SHP77 treated with DMSO at 0.1 percent for 48 hours (cell line): ENCODE results near the gene TNS1.

Experiments used
- DNase-seq: peaks from one replicate; lab custom pipeline; 2025; lab: John Stamatoyannopoulos, UW

TNS1 gene

GRCh38 chr2:218015586-218016521, 13.1 kb upstream of the TNS1 start:
- DNase-seq: no peak

GRCh38 chr2:218014706-218015585, 12.2 kb upstream of the TNS1 start:
- DNase-seq: no peak

GRCh38 chr2:218013289-218013688, 10.5 kb upstream of the TNS1 start:
- no peak for DNase-seq

- no peak for DNase-seq
These were observed 9.5 kb upstream of the TNS1 start for GRCh38 chr2:218012284-218012683.

GRCh38 chr2:218011653-218012040, 8.9 kb upstream of the TNS1 start:
- DNase-seq: no peak

- DNase-seq: no peak
These were observed 8.3 kb upstream of the TNS1 start for GRCh38 chr2:218010984-218011652.

GRCh38 chr2:218010140-218010983, 7.6 kb upstream of the TNS1 start:
- no peak for DNase-seq

GRCh38 chr2:218009765-218010139, 7.0 kb upstream of the TNS1 start:
- no peak for DNase-seq

- no peak for DNase-seq
These were observed 6.4 kb upstream of the TNS1 start for GRCh38 chr2:218009231-218009630.

- no peak for DNase-seq
These were observed 5.6 kb upstream of the TNS1 start for GRCh38 chr2:218008060-218009040.

GRCh38 chr2:218006741-218007140, 3.9 kb upstream of the TNS1 start:
- DNase-seq: no peak

GRCh38 chr2:218005486-218005885, 2.7 kb upstream of the TNS1 start:
- DNase-seq: no peak

- no peak for DNase-seq
These were observed 2.2 kb upstream of the TNS1 start for GRCh38 chr2:218005028-218005427.

- no peak for DNase-seq
These were observed 1.2 kb upstream of the TNS1 start for GRCh38 chr2:218003981-218004419.

- DNase-seq: no peak
These were observed 618 bp upstream of the TNS1 start for GRCh38 chr2:218003281-218003944.

GRCh38 chr2:218002143-218002844, 501 bp downstream of the TNS1 start:
- no peak for DNase-seq

GRCh38 chr2:218001629-218002028, 1.2 kb downstream of the TNS1 start:
- DNase-seq: no peak

GRCh38 chr2:218000136-218000535, 2.7 kb downstream of the TNS1 start:
- DNase-seq: no peak

GRCh38 chr2:217999595-217999959, 3.2 kb downstream of the TNS1 start:
- DNase-seq: no peak
